ENCODE measurements around the gene IL17RB.

Gene IL17RB

GRCh38 chr3:53858096-53858741 lies 11.9 kb downstream of the IL17RB start:
- Histone ChIP-seq H3K36me3 (peaks cover 40% of the 10 kb centered on the region), H3K27ac (no peak overlapping the region), H3K4me2 (peak overlapping the region; percentile 16; the same call in 1 of the 2 replicates), H3K9me3 (no peaks in the 10 kb centered on the region), H3K9ac (no peak overlapping the region), H4K20me1 (no peaks in the 10 kb centered on the region), H3K27me3 (no peaks in the 10 kb centered on the region), H3K4me1 (peaks cover 23% of the 10 kb centered on the region), H3K4me3 (no peak overlapping the region)
- TF ChIP-seq Cebpa-rat (IDR thresholded peaks at IDR 0.05) = no peak

GRCh38 chr3:53859178-53859577 lies 12.8 kb downstream of the IL17RB start:
- Histone ChIP-seq H3K4me3 (no peak overlapping the region), H3K36me3 (peaks cover 50% of the 10 kb centered on the region), H3K4me1 (peaks cover 23% of the 10 kb centered on the region), H3K9me3 (no peaks in the 10 kb centered on the region), H4K20me1 (no peaks in the 10 kb centered on the region), H3K4me2 (no peak overlapping the region), H3K27me3 (no peaks in the 10 kb centered on the region), H3K9ac (no peak overlapping the region), H3K27ac (no peak overlapping the region)
- TF ChIP-seq Cebpa-rat (IDR thresholded peaks at IDR 0.05) = no peak

DNA sequence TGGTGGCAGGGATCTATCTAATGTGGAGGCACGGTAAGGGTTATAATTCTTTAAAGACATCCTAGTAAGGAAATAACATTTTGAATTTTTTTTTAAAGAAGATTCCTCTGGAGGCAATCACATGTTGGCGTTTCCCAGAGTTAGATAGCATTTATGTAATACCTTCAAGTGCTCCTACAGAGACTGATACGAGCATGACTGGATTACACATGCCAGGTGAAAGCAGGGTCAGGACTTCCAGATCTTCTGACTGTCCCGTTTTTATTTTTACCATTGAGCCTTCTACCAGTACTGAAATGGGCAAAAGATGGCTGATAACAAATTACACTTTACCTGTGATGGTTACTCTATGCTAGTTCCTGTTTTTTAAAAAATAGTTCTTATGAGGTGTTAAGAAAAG lies 13.8 kb downstream of the IL17RB start:
- H3K4me2 ChIP-seq = no peak overlapping the region
- H4K20me1 ChIP-seq = no peaks in the 10 kb centered on the region
- H3K36me3 ChIP-seq = peaks cover 60% of the 10 kb centered on the region
- no peak overlapping the region for H3K9ac ChIP-seq
- H3K4me1 ChIP-seq = peaks cover 23% of the 10 kb centered on the region
- H3K4me3 ChIP-seq = no peak overlapping the region
- no peak for TF ChIP-seq Cebpa-rat (IDR thresholded peaks at IDR 0.05)
- H3K27me3 ChIP-seq = no peaks in the 10 kb centered on the region
- H3K27ac ChIP-seq = no peak overlapping the region
- no peaks in the 10 kb centered on the region for H3K9me3 ChIP-seq

GRCh38 chr3:53862241-53862640 lies 15.9 kb downstream of the IL17RB start:
- Histone ChIP-seq H3K9ac (no peak overlapping the region), H3K9me3 (no peaks in the 10 kb centered on the region), H3K4me1 (peaks cover 16% of the 10 kb centered on the region), H3K4me3 (no peak overlapping the region), H3K27ac (no peak overlapping the region), H3K36me3 (peaks cover 77% of the 10 kb centered on the region), H4K20me1 (no peaks in the 10 kb centered on the region), H3K27me3 (no peaks in the 10 kb centered on the region), H3K4me2 (no peak overlapping the region)
- TF ChIP-seq Cebpa-rat (IDR thresholded peaks at IDR 0.05) = no peak

GRCh38 chr3:53863145-53863544 lies 16.8 kb downstream of the IL17RB start:
- TF ChIP-seq Cebpa-rat (IDR thresholded peaks at IDR 0.05) = no peak
- Histone ChIP-seq H3K27ac (no peak overlapping the region), H4K20me1 (no peaks in the 10 kb centered on the region), H3K27me3 (no peaks in the 10 kb centered on the region), H3K9me3 (no peaks in the 10 kb centered on the region), H3K36me3 (peaks cover 86% of the 10 kb centered on the region), H3K4me2 (no peak overlapping the region), H3K9ac (no peak overlapping the region), H3K4me3 (no peak overlapping the region), H3K4me1 (peaks cover 9% of the 10 kb centered on the region)

GRCh38 chr3:53865732-53866499 lies 19.5 kb downstream of the IL17RB start:
- Histone ChIP-seq H3K4me3 (no peak overlapping the region), H4K20me1 (no peaks in the 10 kb centered on the region), H3K27me3 (no peaks in the 10 kb centered on the region), H3K9me3 (no peaks in the 10 kb centered on the region), H3K4me1 (no peaks in the 10 kb centered on the region), H3K4me2 (no peak overlapping the region), H3K27ac (no peak overlapping the region), H3K36me3 (peaks cover 96% of the 10 kb centered on the region), H3K9ac (no peak overlapping the region)
- no peak for TF ChIP-seq Cebpa-rat (IDR thresholded peaks at IDR 0.05)

DNA sequence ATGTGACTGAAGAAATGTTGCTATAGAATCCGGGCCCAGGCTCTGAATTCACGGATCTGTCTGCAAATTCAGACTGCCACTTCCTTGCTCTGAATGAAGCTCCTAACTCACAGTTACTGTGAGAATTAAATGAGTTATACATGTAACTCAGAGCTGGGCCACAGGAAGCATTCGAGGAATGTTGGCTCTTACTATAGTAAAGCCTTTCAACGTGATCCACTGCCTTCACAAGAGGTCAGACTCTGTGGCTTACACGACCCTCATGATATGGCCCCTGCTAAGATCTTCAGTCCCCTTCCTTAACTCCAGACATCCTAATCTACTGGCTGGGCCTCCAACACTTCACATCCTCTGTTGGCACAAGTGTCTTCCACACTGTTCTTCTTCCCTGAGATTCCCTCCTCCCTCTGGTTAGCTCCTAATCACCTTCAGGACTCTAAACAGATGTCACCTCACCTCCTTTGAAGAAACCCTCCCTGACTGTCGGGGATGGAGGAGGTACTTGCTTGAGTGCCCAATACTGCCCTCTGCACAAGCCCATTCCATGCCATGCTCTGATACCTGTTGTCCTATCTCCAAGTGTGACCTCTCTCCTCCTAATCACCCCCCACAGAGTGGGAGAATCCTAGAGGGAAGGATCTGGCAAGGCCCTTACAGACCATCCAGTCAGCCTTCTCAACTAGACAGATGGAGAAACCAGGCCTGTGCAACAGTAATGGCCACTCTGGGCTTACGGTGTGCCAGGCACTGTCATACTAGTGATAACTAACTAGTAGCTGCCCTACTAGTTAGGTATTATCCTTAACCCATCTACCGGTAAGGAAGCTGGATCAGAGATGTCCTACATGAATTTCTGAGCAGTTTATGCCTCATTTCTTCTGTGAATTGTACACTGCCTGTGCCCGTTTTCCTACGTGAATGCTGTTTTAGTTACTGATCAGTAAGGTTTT lies 34.3 kb downstream of the IL17RB start:
- Histone ChIP-seq H3K27ac (peak overlapping the region; percentile 87), H3K36me3 (peaks cover 73% of the 10 kb centered on the region), H3K4me2 (peak overlapping the region; percentile 88), H3K27me3 (no peaks in the 10 kb centered on the region), H3K4me1 (peaks cover 15% of the 10 kb centered on the region), H3K9ac (peak overlapping the region; percentile 91), H4K20me1 (no peaks in the 10 kb centered on the region), H3K9me3 (no peaks in the 10 kb centered on the region), H3K4me3 (peak overlapping the region; percentile 81)
- no peak for TF ChIP-seq Cebpa-rat (IDR thresholded peaks at IDR 0.05)

- Histone ChIP-seq H3K27me3 (no peaks in the 10 kb centered on the region), H3K4me3 (peak within 1 kb of the TSS; percentile 81), H3K4me1 (peaks cover 19% of the 10 kb centered on the region), H3K9me3 (no peaks in the 10 kb centered on the region), H3K36me3 (peaks cover 71% of the 10 kb centered on the region), H4K20me1 (0 out of 2 replicates have a peak, but pooled peaks cover 2% of the 10 kb centered on the region), H3K9ac (peak within 1 kb of the TSS; percentile 91), H3K4me2 (peak within 1 kb of the TSS; percentile 88), H3K27ac (peak within 1 kb of the TSS; percentile 87)
- TF ChIP-seq Cebpa-rat (IDR thresholded peaks at IDR 0.05) = no peak
Observed at GRCh38 chr3:53881691-53882593, 35.6 kb downstream of the IL17RB start, which contains the start of gene ACTR8. TSS of gene ACTR8 (minus strand) at chr3:53882152. CDS start at chr3:53882101, 51 bp downstream.

DNA sequence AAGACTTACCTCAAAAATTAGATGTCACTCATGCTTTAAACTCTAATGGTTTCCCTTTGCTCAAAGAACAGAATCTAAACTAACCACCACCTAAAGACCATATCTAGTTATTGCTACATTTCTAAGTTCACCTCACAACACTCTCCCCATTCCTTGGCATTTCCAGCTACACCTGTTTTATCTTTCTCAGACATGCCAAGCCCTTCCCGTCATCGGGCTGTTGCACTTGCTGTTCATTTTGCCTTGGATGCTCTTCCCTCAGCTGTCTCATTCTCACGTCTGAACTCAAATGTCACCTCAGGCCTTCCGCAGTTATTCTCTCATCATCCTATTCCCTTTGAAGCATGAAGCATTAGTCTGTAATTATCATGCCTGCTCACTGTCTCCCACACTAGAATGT lies 36.6 kb downstream of the IL17RB start:
- Histone ChIP-seq H3K9me3 (no peaks in the 10 kb centered on the region), H3K27me3 (no peaks in the 10 kb centered on the region), H3K4me1 (peaks cover 30% of the 10 kb centered on the region), H3K9ac (no peak overlapping the region), H4K20me1 (peaks cover 12% of the 10 kb centered on the region; the same call in 1 of the 2 replicates), H3K36me3 (peaks cover 69% of the 10 kb centered on the region), H3K27ac (no peak overlapping the region), H3K4me3 (no peak overlapping the region), H3K4me2 (no peak overlapping the region)
- TF ChIP-seq Cebpa-rat (IDR thresholded peaks at IDR 0.05) = no peak

Measured in BLaER1 (cell line).